GM19239 (cell line): Measurements from ENCODE around the gene CTNNA1.

Experiments used
- DNase-seq: peaks from one replicate; pipeline ENCODE4 v3.0.0; 2011; ENCODE audit warnings: low spot score; ENCODE audit not compliant: insufficient read length
- FAIRE-seq: peaks from 2 replicates; lab custom pipeline; 2011; peaks lifted over from hg19 to GRCh38; lab: Jason Lieb, UNC

CTNNA1 gene

DNA sequence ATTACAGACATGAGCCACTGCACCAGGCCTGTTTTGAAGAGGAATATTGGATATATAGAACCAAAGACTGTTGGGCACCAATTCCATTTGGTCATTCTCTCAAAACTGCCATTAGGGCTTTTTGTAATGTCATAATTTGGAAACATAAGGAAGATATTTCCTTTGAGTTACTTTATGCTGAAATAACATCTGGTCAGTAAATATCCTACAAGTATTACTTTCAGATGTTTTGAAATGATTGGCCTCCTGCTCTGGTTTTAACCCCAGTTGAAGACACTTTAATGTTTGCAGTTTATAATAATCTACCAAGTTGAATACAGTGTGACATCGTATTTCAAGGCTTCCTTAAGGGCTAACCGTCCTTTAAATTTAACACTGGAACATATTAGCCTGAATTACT, 88.3 kb downstream of the CTNNA1 start:
- no peak for FAIRE-seq
- no peak for DNase-seq

GRCh38 chr5:138843316-138844124, 90.3 kb downstream of the CTNNA1 start:
- FAIRE-seq (no peak), DNase-seq (no peak)

GRCh38 chr5:138844125-138844461, 90.9 kb downstream of the CTNNA1 start:
- FAIRE-seq (no peak), DNase-seq (no peak)

DNA sequence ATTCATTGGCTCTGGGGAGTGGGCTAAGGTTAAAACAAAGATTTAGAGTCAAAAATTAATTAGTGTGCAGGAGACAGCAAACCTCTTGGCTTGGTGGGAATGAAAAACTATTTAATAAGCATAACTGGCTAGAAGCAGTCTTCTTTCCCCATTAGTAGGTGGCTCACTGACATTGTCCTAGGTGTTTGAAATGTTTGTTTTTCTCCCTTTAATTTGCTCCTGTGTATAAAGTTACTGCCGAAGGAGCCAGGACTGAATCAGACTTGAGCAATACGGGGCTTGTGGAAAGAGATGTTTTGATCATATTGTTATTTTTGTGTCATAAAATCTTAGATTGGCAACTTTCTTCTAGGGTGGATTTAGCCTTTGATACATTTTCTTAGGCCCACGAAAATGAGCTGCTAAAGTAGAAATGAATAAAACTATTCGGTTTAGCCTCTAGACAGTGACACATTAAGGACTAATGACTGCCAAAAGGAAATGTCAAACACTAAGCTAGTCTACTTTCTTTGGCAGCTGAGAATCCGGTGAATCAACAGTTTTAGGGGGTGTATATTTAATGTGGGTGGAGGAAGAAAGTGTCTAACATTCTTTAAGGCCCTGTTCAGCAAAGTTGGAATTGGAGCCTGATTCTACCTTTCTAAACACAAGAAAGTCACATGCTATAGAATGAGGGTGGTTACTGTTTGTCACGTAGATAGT, 91.7 kb downstream of the CTNNA1 start:
- FAIRE-seq (no peak), DNase-seq (no peak)

GRCh38 chr5:138849439-138849838, 96.2 kb downstream of the CTNNA1 start:
- DNase-seq (no peak), FAIRE-seq (no peak)

- no peak for FAIRE-seq
- no peak for DNase-seq
Observed at GRCh38 chr5:138849882-138850281, 96.7 kb downstream of the CTNNA1 start.

DNA sequence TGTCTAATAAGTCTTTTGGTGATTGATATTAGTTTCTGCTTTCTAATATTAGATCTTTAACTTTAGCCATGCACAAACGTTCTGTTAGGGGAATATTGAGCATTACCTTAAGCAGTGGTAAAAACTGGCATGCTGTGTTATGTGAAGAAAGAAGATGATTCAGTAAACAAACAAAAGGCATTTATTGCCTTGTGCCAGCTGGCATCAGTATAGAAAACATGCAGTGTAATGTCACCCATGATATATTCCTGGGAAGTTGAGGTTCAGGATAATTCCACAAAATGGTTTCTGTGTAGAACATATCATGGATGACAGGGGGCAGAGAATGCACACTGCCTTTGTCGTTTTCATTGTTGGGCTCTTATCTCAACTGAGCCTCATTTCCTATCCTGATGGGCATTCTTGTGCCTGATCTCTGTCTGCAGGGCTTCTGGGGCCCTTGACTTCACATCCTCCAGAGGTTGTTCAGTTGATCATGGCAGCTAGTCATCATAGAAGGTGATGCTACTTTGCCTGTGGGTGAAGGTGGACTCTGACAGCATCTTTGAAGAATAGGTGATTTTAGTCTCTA, 97.7 kb downstream of the CTNNA1 start:
- FAIRE-seq (no peak), DNase-seq (no peak)

- no peak for FAIRE-seq
- DNase-seq: no peak
Observed at GRCh38 chr5:138853132-138853531, 99.9 kb downstream of the CTNNA1 start.

DNA sequence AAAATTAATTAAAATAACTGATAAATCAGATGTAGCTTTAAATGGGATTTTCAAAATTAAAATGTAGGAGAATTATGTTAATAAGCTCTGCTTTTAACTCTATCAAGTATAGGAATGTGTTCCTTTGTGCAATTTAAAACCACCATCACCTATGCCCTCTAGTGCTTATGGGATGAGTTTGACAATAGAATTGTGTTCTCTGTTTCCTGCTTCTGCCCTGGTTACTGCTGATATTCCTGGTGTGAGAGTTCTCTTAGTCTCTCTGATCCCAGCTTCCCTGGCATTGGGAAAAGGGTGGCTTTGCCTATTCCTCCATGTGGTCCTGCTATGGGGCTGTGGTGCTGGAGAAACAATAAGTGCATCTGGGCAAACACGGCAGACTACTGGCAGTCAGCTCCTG, 113.8 kb downstream of the CTNNA1 start:
- DNase-seq (no peak), FAIRE-seq (no peak)

GRCh38 chr5:138869038-138869437, 115.8 kb downstream of the CTNNA1 start:
- DNase-seq: no peak

DNA sequence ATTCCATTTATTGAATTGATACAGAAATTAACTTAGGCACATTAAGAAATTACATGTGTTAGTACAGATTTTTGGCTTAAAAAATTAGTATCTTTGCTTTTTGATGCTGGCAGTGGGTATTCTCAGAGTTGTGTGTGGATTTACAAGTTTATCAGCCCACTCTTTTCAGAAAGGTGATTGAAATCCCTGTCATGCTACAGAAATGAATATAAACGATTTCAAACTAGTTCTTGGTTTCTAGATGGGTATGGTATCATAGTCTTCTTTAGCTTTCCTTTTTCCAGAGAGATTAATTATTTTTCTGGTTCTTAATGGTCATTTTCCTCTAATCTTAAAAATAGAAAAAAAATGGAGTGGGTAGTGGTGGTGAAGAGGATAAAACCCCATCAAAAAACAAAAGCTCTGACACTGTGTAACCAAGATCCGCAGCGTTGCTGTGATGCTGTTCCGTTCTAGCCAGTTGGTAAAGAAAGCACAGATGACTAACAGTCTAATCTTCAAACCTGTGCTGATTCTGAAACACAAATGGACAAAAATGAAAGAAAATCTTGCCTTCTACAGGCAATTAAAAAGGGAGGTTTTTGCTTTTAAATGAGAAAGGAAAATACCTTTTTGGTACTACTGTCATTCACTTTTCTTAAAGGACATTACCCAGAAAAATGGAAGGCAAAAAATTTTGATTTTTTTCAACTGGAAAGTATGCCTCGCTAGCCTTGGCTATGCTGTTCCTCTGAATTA, 116.7 kb downstream of the CTNNA1 start:
- DNase-seq (no peak), FAIRE-seq (no peak)

More at GRCh38 chr5:138869038-138869437, 115.8 kb downstream of the CTNNA1 start:
- FAIRE-seq: no peak

DNA sequence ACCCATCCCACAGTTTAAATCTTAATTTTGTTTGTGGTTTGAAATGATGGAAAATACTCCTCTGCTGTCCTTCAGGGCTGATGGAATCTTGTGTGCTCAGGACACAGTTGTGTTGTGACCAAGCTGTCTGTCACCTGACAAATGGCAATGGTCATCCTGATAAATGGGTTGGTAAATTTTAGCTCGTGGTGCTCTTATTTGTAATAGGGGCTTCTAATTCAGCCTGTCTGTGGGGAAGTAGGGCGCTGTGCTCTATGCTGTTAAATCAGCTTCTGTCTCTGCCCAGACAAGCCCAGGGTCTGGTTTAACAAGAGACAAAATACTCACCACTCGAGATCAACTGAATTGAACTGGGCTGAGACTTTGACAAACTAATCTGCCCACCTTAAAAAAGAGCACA, 117.4 kb downstream of the CTNNA1 start:
- DNase-seq: no peak
- no peak for FAIRE-seq

- FAIRE-seq: no peak
- DNase-seq: no peak
Observed at GRCh38 chr5:138872841-138873465, 119.7 kb downstream of the CTNNA1 start.

- FAIRE-seq (no peak), DNase-seq (no peak)
Observed at GRCh38 chr5:138873466-138874221, 120.4 kb downstream of the CTNNA1 start.

DNA sequence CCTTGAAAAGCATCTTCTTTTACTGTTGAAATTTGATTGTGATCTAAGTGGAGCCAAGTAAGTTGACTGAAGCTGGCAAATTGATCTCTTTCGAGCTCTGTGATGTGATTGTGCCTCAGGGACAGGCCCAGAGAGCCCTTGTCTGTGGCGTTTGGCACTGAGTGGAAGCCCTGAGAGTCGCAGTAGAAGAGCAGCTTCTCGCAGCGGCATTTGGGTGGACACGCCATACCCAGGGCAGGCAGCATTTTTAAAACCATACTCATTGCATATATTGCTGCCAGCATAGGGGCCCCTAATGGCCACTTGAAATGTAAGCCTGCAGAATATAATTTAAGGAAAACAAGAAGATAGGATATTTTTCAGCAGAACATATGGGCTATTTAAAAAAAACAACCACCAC, 121.0 kb downstream of the CTNNA1 start:
- DNase-seq (no peak), FAIRE-seq (no peak)

DNA sequence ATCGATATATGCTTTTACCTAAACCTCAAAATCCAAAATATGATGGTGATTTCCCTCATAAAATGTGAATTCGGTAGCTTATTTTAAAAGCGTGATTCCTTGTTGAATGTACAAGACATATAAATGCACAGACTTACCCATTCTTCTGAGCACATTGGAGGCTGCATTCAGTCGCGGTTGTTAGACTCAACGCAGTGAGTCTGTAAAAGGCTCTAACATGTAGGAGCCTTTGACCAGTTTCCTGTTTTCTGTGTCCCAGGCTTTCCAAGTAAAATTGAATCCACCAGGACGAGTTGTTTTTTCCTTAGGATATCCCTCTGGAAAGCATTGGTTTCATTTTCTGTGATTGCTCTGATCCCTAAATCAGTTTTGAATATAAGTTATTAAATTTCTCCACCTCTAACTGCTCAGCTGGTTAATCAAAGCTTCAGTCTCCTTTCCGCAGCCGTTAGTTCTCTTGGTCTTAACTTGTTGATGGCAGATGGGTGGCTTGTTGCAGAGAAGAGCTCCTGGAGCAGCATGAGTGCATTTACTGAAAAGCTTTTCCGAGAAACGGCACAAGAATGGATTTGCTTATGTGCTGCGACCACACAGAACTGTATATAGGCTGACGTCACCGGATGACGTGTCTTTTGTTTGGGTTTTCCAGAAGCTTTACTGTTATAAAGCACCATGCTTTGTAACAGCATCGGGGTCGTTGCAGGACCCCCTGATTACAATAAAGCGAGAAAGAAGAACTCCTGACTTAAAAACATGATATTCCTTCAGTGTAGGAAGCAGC, 121.7 kb downstream of the CTNNA1 start, which contains the start of gene LRRTM2:
Gene LRRTM2 (minus strand): TSS at position 565 of the 781 bp plus-strand sequence. CDS start 424 bp downstream, at position 141.
- no peak for FAIRE-seq

GRCh38 chr5:138875552-138875875, 122.3 kb downstream of the CTNNA1 start:
- FAIRE-seq: no peak
- DNase-seq: no peak

More for the DNA sequence above, 121.7 kb downstream of the CTNNA1 start, which contains the start of gene LRRTM2:
- DNase-seq: no peak

DNA sequence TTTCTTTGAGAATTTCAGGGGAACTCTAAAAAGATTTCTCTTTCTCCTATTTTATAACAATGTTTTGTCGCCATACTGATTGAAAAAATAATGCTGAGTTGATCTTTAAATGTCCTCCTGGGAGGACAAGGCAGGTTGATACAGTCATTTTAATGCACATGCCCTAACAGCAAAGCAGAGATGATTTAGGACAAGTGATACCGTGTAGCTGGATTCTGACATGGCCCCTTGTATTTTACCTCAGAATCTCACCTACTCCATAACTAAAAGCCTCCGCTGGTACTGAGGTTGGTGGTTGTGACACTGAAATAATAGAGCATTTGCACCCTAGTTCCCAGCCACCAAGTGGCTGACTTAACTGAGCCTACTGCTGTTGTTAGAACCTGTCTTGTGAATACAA, 122.7 kb downstream of the CTNNA1 start:
- DNase-seq: no peak
- no peak for FAIRE-seq

GRCh38 chr5:138876811-138877210, 123.6 kb downstream of the CTNNA1 start:
- DNase-seq: no peak
- FAIRE-seq: no peak
